Progenitor cell of endocrine pancreas (in vitro differentiated cells): ENCODE data around the gene MAD1L1. TPM values are rescaled to one million over a fixed set of nuclear protein-coding genes. Genes with fewer than 3 reads are reported as not detected.
A peak's percentile ranks its signal among the peaks of the same experiment; 100 is the strongest.
"Not testable (repeated sequence)": the region's sequence is repeated elsewhere in the genome, so short reads cannot be mapped to it uniquely, and the experiment has no call there.

Experiments used
- DNase-seq: peaks from one replicate; pipeline ENCODE4 v3.0.0; 2021; ENCODE audit warnings: low spot score; ENCODE audit not compliant: unreplicated experiment
- H3K27ac Mint-ChIP-seq: 2 replicates; pipeline ENCODE4 v1.8.0; 2021; ENCODE audit warnings: mild to moderate bottlenecking, moderate library complexity, mixed read lengths
- H3K27me3 Mint-ChIP-seq: 2 replicates; pipeline ENCODE4 v1.8.0; 2021; ENCODE audit warnings: mixed read lengths
- H3K36me3 Mint-ChIP-seq: 2 replicates; pipeline ENCODE4 v1.8.0; 2022; ENCODE audit warnings: mixed read lengths; ENCODE audit not compliant: insufficient read depth
- H3K4me1 Mint-ChIP-seq: 2 replicates; pipeline ENCODE4 v1.8.0; 2021; ENCODE audit warnings: low read depth, mixed read lengths
- H3K4me3 Mint-ChIP-seq: 2 replicates; pipeline ENCODE4 v1.8.0; 2021; ENCODE audit warnings: low read depth, mild to moderate bottlenecking, moderate library complexity, mixed read lengths
- H3K9me3 Mint-ChIP-seq: 2 replicates; pipeline ENCODE4 v1.8.0; 2021; ENCODE audit warnings: low read depth, mixed read lengths
- total RNA-seq: library from RNA; stranded (reverse); gene quantifications from 2 replicates; pipeline ENCODE4 v1.2.1, GENCODE V29; 2021
- TF ChIP-seq, protein P1 (sequence below): fragments of 200-600 bp; sonication (generic); IDR thresholded peaks from one replicate; pipeline ENCODE4 v1.5.0; 2021; ENCODE audit warnings: antibody characterized with exemption, mild to moderate bottlenecking; ENCODE audit not compliant: unreplicated experiment

MAD1L1 gene
- total RNA-seq, 1 donor from 2014 or later, result 49.8 TPM

GRCh38 chr7:1934017-1934416 is 298.7 kb downstream of the MAD1L1 start:
- Mint-ChIP-seq H3K9me3 (peaks cover 9% of the 10 kb centered on the region), H3K36me3 (peaks cover 21% of the 10 kb centered on the region), H3K4me3 (no peak overlapping the region), H3K27ac (no peak overlapping the region), H3K4me1 (no peaks in the 10 kb centered on the region), H3K27me3 (no peaks in the 10 kb centered on the region)
- DNase-seq, result no peak
- TF ChIP-seq, protein P1, sequence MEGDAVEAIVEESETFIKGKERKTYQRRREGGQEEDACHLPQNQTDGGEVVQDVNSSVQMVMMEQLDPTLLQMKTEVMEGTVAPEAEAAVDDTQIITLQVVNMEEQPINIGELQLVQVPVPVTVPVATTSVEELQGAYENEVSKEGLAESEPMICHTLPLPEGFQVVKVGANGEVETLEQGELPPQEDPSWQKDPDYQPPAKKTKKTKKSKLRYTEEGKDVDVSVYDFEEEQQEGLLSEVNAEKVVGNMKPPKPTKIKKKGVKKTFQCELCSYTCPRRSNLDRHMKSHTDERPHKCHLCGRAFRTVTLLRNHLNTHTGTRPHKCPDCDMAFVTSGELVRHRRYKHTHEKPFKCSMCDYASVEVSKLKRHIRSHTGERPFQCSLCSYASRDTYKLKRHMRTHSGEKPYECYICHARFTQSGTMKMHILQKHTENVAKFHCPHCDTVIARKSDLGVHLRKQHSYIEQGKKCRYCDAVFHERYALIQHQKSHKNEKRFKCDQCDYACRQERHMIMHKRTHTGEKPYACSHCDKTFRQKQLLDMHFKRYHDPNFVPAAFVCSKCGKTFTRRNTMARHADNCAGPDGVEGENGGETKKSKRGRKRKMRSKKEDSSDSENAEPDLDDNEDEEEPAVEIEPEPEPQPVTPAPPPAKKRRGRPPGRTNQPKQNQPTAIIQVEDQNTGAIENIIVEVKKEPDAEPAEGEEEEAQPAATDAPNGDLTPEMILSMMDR, result no peak

DNA sequence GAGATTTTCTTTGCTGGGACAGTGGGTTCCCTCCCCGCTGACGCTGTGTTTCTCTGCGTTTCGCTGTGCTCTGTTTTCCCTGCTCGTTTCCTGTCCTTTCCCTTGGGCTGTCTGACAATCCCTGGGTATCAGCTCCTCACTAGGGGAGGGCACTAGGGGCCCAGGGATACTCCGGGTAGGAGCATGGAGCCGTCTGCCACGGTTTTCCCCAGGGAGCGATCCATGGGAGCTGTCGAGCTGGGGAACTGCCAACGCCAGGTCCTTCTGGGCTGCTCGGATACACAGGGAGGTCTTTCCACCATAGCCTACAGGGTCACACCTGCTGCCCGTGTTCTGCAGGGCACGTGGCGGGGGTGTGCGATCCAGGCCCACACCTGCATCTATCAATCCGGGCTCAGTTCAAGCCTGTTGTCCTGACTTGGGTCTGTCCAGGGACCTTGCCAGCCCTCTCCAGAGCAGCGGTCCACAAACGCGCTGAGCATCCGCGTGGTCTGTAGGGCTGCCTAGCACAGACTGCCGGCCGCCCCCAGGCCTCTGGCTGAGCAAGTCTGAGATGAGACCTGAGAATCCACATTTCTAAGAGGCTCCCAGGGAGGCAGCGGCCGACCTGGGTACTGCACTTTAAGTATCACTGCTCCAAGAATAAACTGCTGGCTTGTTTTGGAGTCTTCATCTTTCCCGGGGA is 299.5 kb downstream of the MAD1L1 start:
- Mint-ChIP-seq H3K4me1 (no peaks in the 10 kb centered on the region), H3K9me3 (peaks cover 7% of the 10 kb centered on the region), H3K27me3 (no peaks in the 10 kb centered on the region), H3K36me3 (peaks cover 18% of the 10 kb centered on the region), H3K27ac (peak overlapping the region; percentile 21), H3K4me3 (no peak overlapping the region)
- no peak for DNase-seq
- TF ChIP-seq, protein P1, result no peak

GRCh38 chr7:1931951-1932270 is 300.8 kb downstream of the MAD1L1 start:
- H3K27ac Mint-ChIP-seq, result no peak overlapping the region

DNA sequence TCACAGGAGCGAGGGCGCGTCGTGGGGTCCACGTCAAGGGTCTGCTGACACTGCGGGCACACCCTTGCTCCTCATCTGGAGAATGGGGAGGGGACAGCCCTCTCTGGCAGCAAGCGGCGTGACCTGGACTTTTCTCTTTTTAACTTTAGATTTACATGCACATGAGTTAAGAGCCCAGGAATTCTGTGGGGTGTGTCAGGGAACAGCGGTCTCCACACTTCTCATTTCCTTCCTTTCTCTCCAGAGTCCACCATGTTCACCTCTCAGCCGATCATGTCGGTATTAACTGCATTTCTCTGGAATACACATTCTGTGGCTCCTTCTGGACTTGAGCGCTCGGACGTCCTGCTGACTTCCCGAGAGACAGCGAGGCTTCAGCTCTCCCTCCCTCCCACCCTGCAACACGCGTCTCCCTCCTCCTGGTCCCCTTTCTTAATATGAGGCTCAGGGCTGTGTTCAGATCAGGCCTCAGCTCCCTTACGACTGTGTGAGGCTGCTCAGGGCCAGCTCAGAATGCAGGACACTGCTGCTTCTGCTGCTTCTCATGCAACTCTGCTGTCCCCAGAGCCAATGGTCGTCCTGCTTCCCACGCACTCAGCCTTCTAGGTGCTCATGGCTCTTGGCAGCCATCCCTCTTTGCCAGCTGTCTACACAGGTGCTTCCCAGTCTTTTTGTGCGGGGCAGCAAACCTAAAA is 301.3 kb downstream of the MAD1L1 start:
- TF ChIP-seq, protein P1, result no peak
- peak overlapping the region; percentile 78 for H3K27ac Mint-ChIP-seq
- H3K4me1 Mint-ChIP-seq, result peaks cover 8% of the 10 kb centered on the region
- DNase-seq, result no peak
- peaks cover 15% of the 10 kb centered on the region for H3K36me3 Mint-ChIP-seq
- H3K27me3 Mint-ChIP-seq, result no peaks in the 10 kb centered on the region
- H3K9me3 Mint-ChIP-seq, result peaks cover 5% of the 10 kb centered on the region
- H3K4me3 Mint-ChIP-seq, result no peak overlapping the region

More at GRCh38 chr7:1931951-1932270, 300.8 kb downstream of the MAD1L1 start:
- Mint-ChIP-seq H3K9me3 (peaks cover 5% of the 10 kb centered on the region), H3K36me3 (peaks cover 15% of the 10 kb centered on the region), H3K4me3 (no peak overlapping the region), H3K27me3 (no peaks in the 10 kb centered on the region), H3K4me1 (peaks cover 6% of the 10 kb centered on the region)
- no peak for DNase-seq
- TF ChIP-seq, protein P1, result no peak

DNA sequence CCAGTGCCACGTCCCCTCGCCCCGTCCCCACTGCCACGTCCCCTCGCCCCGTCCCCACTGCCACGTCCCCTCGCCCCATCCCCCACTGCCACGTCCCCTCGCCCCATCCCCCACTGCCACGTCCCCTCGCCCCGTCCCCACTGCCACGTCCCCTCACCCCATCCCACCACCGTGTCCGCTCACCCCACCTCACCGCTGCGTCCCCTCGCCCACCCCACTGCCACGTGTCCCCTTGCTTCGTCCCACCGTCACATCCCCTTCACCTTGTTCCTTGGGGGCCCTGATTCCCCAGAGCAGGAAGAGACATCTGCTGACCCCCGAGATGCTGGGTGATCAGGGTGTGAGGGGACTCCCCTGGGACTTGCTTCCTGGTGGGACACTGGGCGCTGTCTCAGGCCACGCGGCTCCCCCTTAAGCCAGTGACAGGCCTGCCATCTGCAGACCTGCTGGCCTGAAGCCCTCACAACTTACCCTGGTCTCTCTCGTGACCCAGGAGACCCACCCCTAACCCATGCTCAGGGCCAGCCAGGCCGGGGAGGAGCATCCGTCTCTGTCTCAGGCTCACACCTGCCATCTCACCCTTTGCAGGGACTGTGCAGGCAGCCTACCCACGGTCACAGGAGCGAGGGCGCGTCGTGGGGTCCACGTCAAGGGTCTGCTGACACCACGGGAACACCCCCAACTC is 302.2 kb downstream of the MAD1L1 start:
- TF ChIP-seq, protein P1, result no peak
- H3K27me3 Mint-ChIP-seq, result no peaks in the 10 kb centered on the region
- H3K9me3 Mint-ChIP-seq, result peaks cover 5% of the 10 kb centered on the region

GRCh38 chr7:1929349-1929925 is 303.3 kb downstream of the MAD1L1 start:
- H3K4me1 Mint-ChIP-seq, H3K36me3 Mint-ChIP-seq, H3K4me3 Mint-ChIP-seq, H3K9me3 Mint-ChIP-seq, DNase-seq, H3K27ac Mint-ChIP-seq, H3K27me3 Mint-ChIP-seq: not testable (repeated sequence)

More for the DNA sequence above, 302.2 kb downstream of the MAD1L1 start:
- peaks cover 14% of the 10 kb centered on the region for H3K36me3 Mint-ChIP-seq
- DNase-seq, result no peak
- H3K27ac Mint-ChIP-seq, result no peak overlapping the region
- peaks cover 8% of the 10 kb centered on the region for H3K4me1 Mint-ChIP-seq
- no peak overlapping the region for H3K4me3 Mint-ChIP-seq
